ENCODE measurements around the gene GLB1L2.

Gene GLB1L2

GRCh38 chr11:134406264-134407185 is 74.7 kb downstream of the GLB1L2 start:
- DNase-seq (ENCODE audit: low read depth), result no peak

- DNase-seq (ENCODE audit: low read depth), result no peak
These were observed 75.6 kb downstream of the GLB1L2 start for GRCh38 chr11:134407321-134407828.

- DNase-seq (ENCODE audit: low read depth), result no peak
These were observed 76.1 kb downstream of the GLB1L2 start for GRCh38 chr11:134407923-134408322.

GRCh38 chr11:134409552-134410429 is 78.0 kb downstream of the GLB1L2 start:
- no peak for DNase-seq (ENCODE audit: low read depth)

GRCh38 chr11:134410766-134411165 is 79.0 kb downstream of the GLB1L2 start:
- no peak for DNase-seq (ENCODE audit: low read depth)

GRCh38 chr11:134412203-134413042 is 80.6 kb downstream of the GLB1L2 start, which contains the start of gene B3GAT1:
Gene B3GAT1 (minus strand): TSS chr11:134412242. CDS start chr11:134387659, 24,583 bp downstream.
- no peak for DNase-seq (ENCODE audit: low read depth)

GRCh38 chr11:134413043-134413825 is 81.4 kb downstream of the GLB1L2 start:
- DNase-seq (ENCODE audit: low read depth), result no peak

- DNase-seq (ENCODE audit: low read depth), result no peak
These were observed 82.3 kb downstream of the GLB1L2 start for GRCh38 chr11:134413826-134414731.

GRCh38 chr11:134414766-134415765 is 83.3 kb downstream of the GLB1L2 start:
- DNase-seq (ENCODE audit: low read depth), result no peak

- DNase-seq (ENCODE audit: low read depth), result no peak
These were observed 84.9 kb downstream of the GLB1L2 start for GRCh38 chr11:134416726-134417125.

GRCh38 chr11:134417871-134418840 is 86.4 kb downstream of the GLB1L2 start:
- DNase-seq (ENCODE audit: low read depth), result no peak

GRCh38 chr11:134423106-134423505 is 91.3 kb downstream of the GLB1L2 start:
- no peak for DNase-seq (ENCODE audit: low read depth)

- no peak for DNase-seq (ENCODE audit: low read depth)
These were observed 93.6 kb downstream of the GLB1L2 start for GRCh38 chr11:134425413-134425812.
